Measurements from ENCODE around the gene SYNPR.

SYNPR gene

GRCh38 chr3:63387568-63387967, 109.5 kb downstream of the SYNPR start:
- TF ChIP-seq EZH2 (IDR thresholded peaks at IDR 0.05; ENCODE audit: borderline replicate concordance, low read depth, low read length, severe bottlenecking): no peak
- no peak for TF ChIP-seq CTCF (IDR thresholded peaks at IDR 0.05; ENCODE audit: borderline replicate concordance, extremely low read depth, low read length, poor library complexity, severe bottlenecking)
- H2AFZ ChIP-seq (ENCODE audit: low read depth, low read length): no peak overlapping the region
- no peak for ATAC-seq (ENCODE audit: insufficient read depth, low read depth)
- H3K9ac ChIP-seq (ENCODE audit: low read depth, low read length): no peak overlapping the region
- H3K27ac ChIP-seq (ENCODE audit: low read length): no peak overlapping the region
- no peaks in the 10 kb centered on the region for H3K79me2 ChIP-seq (ENCODE audit: insufficient read depth, low read length)
- H3K27me3 ChIP-seq (ENCODE audit: insufficient read depth, low read length, poor library complexity): no peaks in the 10 kb centered on the region
- no peaks in the 10 kb centered on the region for H3K4me1 ChIP-seq (ENCODE audit: insufficient read depth, low read length)
- H3K9me3 ChIP-seq (ENCODE audit: insufficient read depth, low read length, severe bottlenecking): no peaks in the 10 kb centered on the region
- no peak overlapping the region for H3K4me2 ChIP-seq (ENCODE audit: insufficient read depth, low read length)
- no peak for DNase-seq
- H4K20me1 ChIP-seq (ENCODE audit: insufficient read depth, low read length): no peaks in the 10 kb centered on the region
- no peak overlapping the region for H3K4me3 ChIP-seq (ENCODE audit: low read depth in 1 of 2, low read length in 2 of 2)
- no peaks in the 10 kb centered on the region for H3K36me3 ChIP-seq (ENCODE audit: insufficient read depth, low read length)

GRCh38 chr3:63390710-63391230, 112.7 kb downstream of the SYNPR start:
- no peak for DNase-seq
- Histone ChIP-seq H3K4me1 (ENCODE audit: insufficient read depth, low read length) (no peaks in the 10 kb centered on the region), H3K4me2 (ENCODE audit: insufficient read depth, low read length) (no peak overlapping the region), H3K4me3 (ENCODE audit: low read depth in 1 of 2, low read length in 2 of 2) (no peak overlapping the region), H4K20me1 (ENCODE audit: insufficient read depth, low read length) (no peaks in the 10 kb centered on the region), H3K27me3 (ENCODE audit: insufficient read depth, low read length, poor library complexity) (no peaks in the 10 kb centered on the region), H2AFZ (ENCODE audit: low read depth, low read length) (no peak overlapping the region), H3K9me3 (ENCODE audit: insufficient read depth, low read length, severe bottlenecking) (no peaks in the 10 kb centered on the region), H3K79me2 (ENCODE audit: insufficient read depth, low read length) (no peaks in the 10 kb centered on the region), H3K36me3 (ENCODE audit: insufficient read depth, low read length) (no peaks in the 10 kb centered on the region), H3K27ac (ENCODE audit: low read length) (no peak overlapping the region), H3K9ac (ENCODE audit: low read depth, low read length) (no peak overlapping the region)
- TF ChIP-seq CTCF (IDR thresholded peaks at IDR 0.05; ENCODE audit: borderline replicate concordance, extremely low read depth, low read length, poor library complexity, severe bottlenecking) (no peak), EZH2 (IDR thresholded peaks at IDR 0.05; ENCODE audit: borderline replicate concordance, low read depth, low read length, severe bottlenecking) (no peak)
- ATAC-seq (ENCODE audit: insufficient read depth, low read depth): no peak

GRCh38 chr3:63395960-63396359, 117.9 kb downstream of the SYNPR start:
- no peak for TF ChIP-seq EZH2 (IDR thresholded peaks at IDR 0.05; ENCODE audit: borderline replicate concordance, low read depth, low read length, severe bottlenecking)
- no peak overlapping the region for H3K4me3 ChIP-seq (ENCODE audit: low read depth in 1 of 2, low read length in 2 of 2)
- ATAC-seq (ENCODE audit: insufficient read depth, low read depth) (no peak), DNase-seq (no peak)
- H3K4me1 ChIP-seq (ENCODE audit: insufficient read depth, low read length): no peaks in the 10 kb centered on the region
- no peaks in the 10 kb centered on the region for H3K9me3 ChIP-seq (ENCODE audit: insufficient read depth, low read length, severe bottlenecking)
- no peaks in the 10 kb centered on the region for H3K27me3 ChIP-seq (ENCODE audit: insufficient read depth, low read length, poor library complexity)
- H2AFZ ChIP-seq (ENCODE audit: low read depth, low read length): no peak overlapping the region
- no peak overlapping the region for H3K27ac ChIP-seq (ENCODE audit: low read length)
- no peaks in the 10 kb centered on the region for H3K36me3 ChIP-seq (ENCODE audit: insufficient read depth, low read length)
- no peak overlapping the region for H3K9ac ChIP-seq (ENCODE audit: low read depth, low read length)
- H3K79me2 ChIP-seq (ENCODE audit: insufficient read depth, low read length): no peaks in the 10 kb centered on the region
- no peak overlapping the region for H3K4me2 ChIP-seq (ENCODE audit: insufficient read depth, low read length)
- H4K20me1 ChIP-seq (ENCODE audit: insufficient read depth, low read length): no peaks in the 10 kb centered on the region

GRCh38 chr3:63400246-63400860, 122.2 kb downstream of the SYNPR start:
- H3K9me3 ChIP-seq (ENCODE audit: insufficient read depth, low read length, severe bottlenecking): no peaks in the 10 kb centered on the region
- H3K36me3 ChIP-seq (ENCODE audit: insufficient read depth, low read length): no peaks in the 10 kb centered on the region
- DNase-seq (no peak), ATAC-seq (ENCODE audit: insufficient read depth, low read depth) (no peak)
- H3K9ac ChIP-seq (ENCODE audit: low read depth, low read length): no peak overlapping the region
- no peak overlapping the region for H3K4me2 ChIP-seq (ENCODE audit: insufficient read depth, low read length)
- no peak overlapping the region for H3K4me3 ChIP-seq (ENCODE audit: low read depth in 1 of 2, low read length in 2 of 2)
- TF ChIP-seq EZH2 (IDR thresholded peaks at IDR 0.05; ENCODE audit: borderline replicate concordance, low read depth, low read length, severe bottlenecking) (no peak), CTCF (IDR thresholded peaks at IDR 0.05; ENCODE audit: borderline replicate concordance, extremely low read depth, low read length, poor library complexity, severe bottlenecking) (no peak)
- H3K4me1 ChIP-seq (ENCODE audit: insufficient read depth, low read length): no peaks in the 10 kb centered on the region
- H3K27ac ChIP-seq (ENCODE audit: low read length): no peak overlapping the region
- no peaks in the 10 kb centered on the region for H4K20me1 ChIP-seq (ENCODE audit: insufficient read depth, low read length)
- H3K79me2 ChIP-seq (ENCODE audit: insufficient read depth, low read length): no peaks in the 10 kb centered on the region
- H3K27me3 ChIP-seq (ENCODE audit: insufficient read depth, low read length, poor library complexity): no peaks in the 10 kb centered on the region
- H2AFZ ChIP-seq (ENCODE audit: low read depth, low read length): no peak overlapping the region
